PFSK-1 (cell line): ENCODE measurements around the gene RAB27B.

Experiments used
- FOXP2 ChIP-seq: optimal IDR thresholded peaks from 2 replicates; pipeline ENCODE3; 2011; ENCODE audit warnings: borderline replicate concordance, control low read depth, inconsistent platforms; ENCODE audit not compliant: insufficient read depth; ENCODE audit errors: extremely low read length, extremely low read depth
- POLR2AphosphoS5 ChIP-seq: IDR thresholded peaks from 2 replicates; pipeline ENCODE4 v1.6.1; 2012; ENCODE audit warnings: low read depth, mild to moderate bottlenecking, control low read depth, low read length, moderate library complexity
- REST ChIP-seq, 2 experiments: IDR thresholded peaks; 2 replicates each; pipeline versions ENCODE4 v1.6.1 to v1.8.0; 2011 to 2012; ENCODE audit warnings: low read depth in 2 of 2, low read length in 2 of 2, control low read depth in 1 of 2, inconsistent platforms in 1 of 2, mild to moderate bottlenecking in 1 of 2, moderate library complexity in 1 of 2; ENCODE audit not compliant: insufficient read depth in 1 of 2
- SIN3A ChIP-seq: IDR thresholded peaks from 2 replicates; pipeline ENCODE4 v1.6.1; 2012; ENCODE audit warnings: mild to moderate bottlenecking, low read length, moderate library complexity, borderline replicate concordance; ENCODE audit not compliant: insufficient read depth
- TAF1 ChIP-seq: IDR thresholded peaks from 2 replicates; pipeline ENCODE4 v1.6.1; 2012; ENCODE audit warnings: low read length, control low read depth, borderline replicate concordance; ENCODE audit not compliant: insufficient read depth

- TF ChIP-seq REST (IDR thresholded peaks at IDR 0.05; ENCODE audit: insufficient read depth in 1 of 2, low read depth in 2 of 2, low read length in 2 of 2), result no peak
- no peak for TF ChIP-seq TAF1
- TF ChIP-seq POLR2AphosphoS5, result no peak
- no peak for TF ChIP-seq SIN3A
- TF ChIP-seq FOXP2, result no peak
Observed at GRCh38 chr18:54875063-54875462, 46.8 kb downstream of the RAB27B start.
